Right ventricle myocardium inferior (tissue), 1 donor: ENCODE measurements around the gene UQCRFS1. TPM values are rescaled to one million over a fixed set of nuclear protein-coding genes. Genes with fewer than 3 reads are reported as not detected.

Source experiments
- ATAC-seq: fragments of 200-7000 bp; cut with Tn5 transposase; one replicate; pipeline ENCODE4 v1.9.1; 2020; ENCODE audit warnings: mild to moderate bottlenecking, moderate library complexity
- DNase-seq: peaks from one replicate; pipeline ENCODE4 v3.0.0; 2021; ENCODE audit errors: missing footprints
- intact Hi-C: fragments of 100-400 bp; cut with DNase I; formaldehyde crosslinking; loops from one replicate; pipeline ENCODE4 v1.11.0; 2022
- total RNA-seq: library from RNA; stranded (reverse); fragmentation: NEBNext Ultra II Directional; extraction: Animal tissue kit (Norgen Biotek cat#: 25700); gene quantifications from one replicate; pipeline ENCODE4 v1.2.1, GENCODE V29; 2021
- donor health status: DM: no; HTN: yes; CAD: no; lungs with severe emphysema.

Gene UQCRFS1
- total RNA-seq, 1 donor from 2014 or later: 168 TPM

GRCh38 chr19:29187676-29188075 is 25.3 kb downstream of the UQCRFS1 start:
- intact Hi-C loops: no loop called here

GRCh38 chr19:29185427-29185826 is 27.5 kb downstream of the UQCRFS1 start:
- ATAC-seq: no peak
- no peak for DNase-seq
- intact Hi-C loops: no loop called here

More at GRCh38 chr19:29187676-29188075, 25.3 kb downstream of the UQCRFS1 start:
- ATAC-seq (no peak), DNase-seq (no peak)

GRCh38 chr19:29176981-29177754 is 35.8 kb downstream of the UQCRFS1 start:
- DNase-seq (no peak), ATAC-seq (no peak)
- intact Hi-C loops: no loop called here

- no peak for ATAC-seq
- intact Hi-C loops: no loop called here
- no peak for DNase-seq
These were observed 39.1 kb downstream of the UQCRFS1 start for GRCh38 chr19:29173896-29174295.

- no peak for ATAC-seq
- intact Hi-C loops: no loop called here
- DNase-seq: no peak
These were observed 40.6 kb downstream of the UQCRFS1 start for GRCh38 chr19:29172302-29172701.

GRCh38 chr19:29171525-29171924 is 41.4 kb downstream of the UQCRFS1 start:
- ATAC-seq (no peak), DNase-seq (no peak)
- intact Hi-C loops: no loop called here

GRCh38 chr19:29170554-29170953 is 42.4 kb downstream of the UQCRFS1 start:
- ATAC-seq (no peak), DNase-seq (no peak)
- intact Hi-C loops: no loop called here

GRCh38 chr19:29162694-29163093 is 50.3 kb downstream of the UQCRFS1 start:
- intact Hi-C loops: no loop called here
- no peak for DNase-seq
- ATAC-seq: no peak

GRCh38 chr19:29155683-29156082 is 57.3 kb downstream of the UQCRFS1 start:
- DNase-seq (no peak), ATAC-seq (no peak)
- intact Hi-C loops: no loop called here
